HCT116 (cell line): ENCODE results near the gene FBXL17. TPM values are rescaled to one million over a fixed set of nuclear protein-coding genes. Genes with fewer than 3 reads are reported as not detected.

Experiments used
- ATAC-seq: fragments of 200-7000 bp; cut with Tn5 transposase; 2 replicates; pipeline ENCODE4 v1.9.1; 2020; ENCODE audit warnings: mild to moderate bottlenecking, moderate library complexity
- BruUV-seq: library from RNA; stranded (reverse); fragments of 400-500 nt; replicated peaks from 2 replicates; lab custom pipeline; 2021; lab: Mats Ljungman, UMichigan
- CTCF ChIA-PET: fragments of 300-600 bp; sonication (Branson Sonifier 250); formaldehyde crosslinking; loops from one replicate; lab custom pipeline; 2021; ENCODE audit warnings: antibody characterized with exemption; lab: Charles Lee
- POLR2A ChIA-PET: fragments of 300-600, 350-600 bp; sonication (Branson Sonifier 250); formaldehyde crosslinking; loops from one replicate; lab custom pipeline; 2021; ENCODE audit warnings: antibody characterized with exemption; lab: Charles Lee
- RAD21 ChIA-PET, 2 experiments: fragments of 300-600 bp; sonication (Branson Sonifier 250); formaldehyde crosslinking; loops; one replicate each; lab custom pipeline; 2023; ENCODE audit warnings: low total read pairs in 2 of 2; ENCODE audit not compliant: uncharacterized antibody in 2 of 2, unreplicated experiment in 2 of 2, low non-redundant PET in 1 of 2; lab: Charles Lee
- DNase-seq: peaks from one replicate; pipeline ENCODE4 v3.0.0-alpha.2; 2010; ENCODE audit warnings: low read depth, low spot score
- H2AFZ ChIP-seq: fragments of 200-600 bp; shearing (Covaris generic), sonication (generic); 2 replicates; pipeline ENCODE4 v1.6.1; 2017; ENCODE audit warnings: low read depth, mixed run types, mixed read lengths, antibody characterized with exemption, low read length; ENCODE audit not compliant: poor library complexity, severe bottlenecking
- H3K27ac ChIP-seq: 2 replicates; pipeline ENCODE4 v1.5.1; 2012; ENCODE audit warnings: low read depth, low read length
- H3K27me3 ChIP-seq: fragments of 200-600 bp; sonication (generic); 2 replicates; pipeline ENCODE4 v1.6.1; 2016; ENCODE audit warnings: mixed run types, low read length, mixed read lengths; ENCODE audit not compliant: insufficient read depth
- H3K36me3 ChIP-seq, 2 experiments: fragments of 200-500 bp in 1 of 2; fragments of 200-600 bp in 1 of 2; sonication (Bioruptor generic) in 1 of 2; sonication (generic) in 1 of 2; 2 replicates each; pipeline versions ENCODE4 v1.5.1 to v1.6.1; 2014 to 2016; ENCODE audit warnings: low read length in 2 of 2, inconsistent platforms in 1 of 2, mixed read lengths in 1 of 2, mixed run types in 1 of 2; ENCODE audit not compliant: insufficient read depth in 2 of 2, control insufficient read depth in 1 of 2
- H3K4me1 ChIP-seq, 2 experiments: fragments of 200-600 bp in 1 of 2; sonication (generic) in 1 of 2; 2 replicates each; pipeline versions ENCODE4 v1.5.1 to v1.6.1; 2012 to 2017; ENCODE audit warnings: low read length in 2 of 2, inconsistent platforms in 1 of 2, mild to moderate bottlenecking in 1 of 2, mixed read lengths in 1 of 2, mixed run types in 1 of 2, moderate library complexity in 1 of 2; ENCODE audit not compliant: insufficient read depth in 2 of 2, control insufficient read depth in 1 of 2
- H3K4me2 ChIP-seq: fragments of 200-600 bp; sonication (generic); 2 replicates; pipeline ENCODE4 v1.6.1; 2017; ENCODE audit warnings: mixed run types, low read length, mixed read lengths
- H3K4me3 ChIP-seq, 2 experiments: fragments of 200-600 bp in 1 of 2; sonication (generic) in 1 of 2; replicated peaks in 1 of 2; 2 replicates each; pipeline ENCODE4 v1.5.1; 2011 to 2016; ENCODE audit warnings: low read length in 2 of 2, control low read depth in 1 of 2, low read depth in 1 of 2, mild to moderate bottlenecking in 1 of 2, mixed read lengths in 1 of 2, mixed run types in 1 of 2
- H3K79me2 ChIP-seq: fragments of 200-600 bp; sonication (generic); 2 replicates; pipeline ENCODE4 v1.6.1; 2017; ENCODE audit warnings: mild to moderate bottlenecking, mixed run types, low read length, moderate library complexity, mixed read lengths; ENCODE audit not compliant: insufficient read depth
- H3K9ac ChIP-seq: fragments of 200-600 bp; sonication (generic); 2 replicates; pipeline ENCODE4 v1.6.1; 2016; ENCODE audit warnings: low read length, mixed read lengths
- H3K9me2 ChIP-seq: fragments of 200-600 bp; sonication (generic), shearing (Covaris generic); 2 replicates; pipeline ENCODE4 v1.6.1; 2017; ENCODE audit warnings: mixed run types, mild to moderate bottlenecking, moderate library complexity; ENCODE audit not compliant: insufficient read depth
- H3K9me3 ChIP-seq, 2 experiments: fragments of 200-500 bp in 1 of 2; fragments of 200-600 bp in 1 of 2; sonication (Bioruptor generic) in 1 of 2; sonication (generic) in 1 of 2; 2 replicates each; pipeline ENCODE4 v1.6.1; 2014 to 2017; ENCODE audit warnings: low read length in 2 of 2, mixed read lengths in 2 of 2, inconsistent platforms in 1 of 2, low read depth in 1 of 2, mild to moderate bottlenecking in 1 of 2, mixed run types in 1 of 2, moderate library complexity in 1 of 2; ENCODE audit not compliant: control insufficient read depth in 1 of 2, insufficient read depth in 1 of 2
- H4K20me1 ChIP-seq: fragments of 200-600 bp; sonication (generic), shearing (Covaris generic); 2 replicates; pipeline ENCODE4 v1.6.1; 2017; ENCODE audit warnings: mixed run types, mild to moderate bottlenecking, moderate library complexity; ENCODE audit not compliant: insufficient read depth
- CBX3 ChIP-seq: IDR thresholded peaks from 2 replicates; pipeline ENCODE4 v1.6.1; 2012; ENCODE audit warnings: low read depth
- CEBPB ChIP-seq: IDR thresholded peaks from 2 replicates; pipeline ENCODE4 v1.6.1; 2012; ENCODE audit warnings: low read depth
- CTCF ChIP-seq, 3 experiments: fragments of 200-600 bp in 1 of 3; sonication (generic) in 1 of 3; IDR thresholded peaks in 2 of 3; conservative IDR thresholded peaks in 1 of 3; 2 replicates each; pipeline ENCODE4 v1.5.1; 2012 to 2017; ENCODE audit warnings: low read depth in 2 of 3, low read length in 2 of 3, antibody characterized with exemption in 1 of 3, borderline replicate concordance in 1 of 3, control low read depth in 1 of 3, mild to moderate bottlenecking in 1 of 3, mixed read lengths in 1 of 3, mixed run types in 1 of 3, moderate library complexity in 1 of 3; ENCODE audit not compliant: insufficient read depth in 1 of 3
- EGR1 ChIP-seq: IDR thresholded peaks from 2 replicates; pipeline ENCODE4 v1.6.1; 2012; ENCODE audit warnings: low read depth
- ELF1 ChIP-seq: IDR thresholded peaks from 2 replicates; pipeline ENCODE4 v1.6.1; 2012; ENCODE audit warnings: low read depth, borderline replicate concordance
- EZH2phosphoT487 ChIP-seq: fragments of 200-600 bp; IDR thresholded peaks from 2 replicates; pipeline ENCODE4 v1.6.1; 2018; ENCODE audit warnings: antibody characterized with exemption, borderline replicate concordance
- FOSL1 ChIP-seq: IDR thresholded peaks from 2 replicates; pipeline ENCODE4 v1.6.1; 2012; ENCODE audit warnings: low read depth
- POLR2A ChIP-seq: IDR thresholded peaks from 2 replicates; pipeline ENCODE4 v1.7.0; 2011; ENCODE audit warnings: borderline replicate concordance; ENCODE audit not compliant: insufficient read depth, insufficient read length; ENCODE audit errors: extremely low read depth
- SP1 ChIP-seq: IDR thresholded peaks from 2 replicates; pipeline ENCODE4 v1.6.1; 2012; ENCODE audit warnings: low read depth
- YY1 ChIP-seq: IDR thresholded peaks from 2 replicates; pipeline ENCODE4 v1.6.1; 2011; ENCODE audit warnings: low read length, low read depth, moderate library complexity, mild to moderate bottlenecking; ENCODE audit not compliant: insufficient replicate concordance; ENCODE audit errors: extremely low read depth
- ZBTB33 ChIP-seq: IDR thresholded peaks from 2 replicates; pipeline ENCODE4 v1.6.1; 2011; ENCODE audit warnings: mild to moderate bottlenecking, low read length, moderate library complexity; ENCODE audit not compliant: insufficient replicate concordance; ENCODE audit errors: extremely low read depth
- ZFX ChIP-seq: fragments of 450-650 bp; IDR thresholded peaks from 2 replicates; pipeline ENCODE4 v1.6.1; 2017
- intact Hi-C: fragments of 100-400 bp; cut with micrococcal nuclease; formaldehyde crosslinking; loops from 2 replicates; pipeline ENCODE4 v1.10.0; 2022
- total RNA-seq: library from RNA; stranded (reverse); gene quantifications from one replicate; pipeline ENCODE4 v1.2.1, GENCODE V29; 2021; ENCODE audit not compliant: unreplicated experiment
- TF ChIP-seq, protein P1 (sequence below): IDR thresholded peaks from 2 replicates; pipeline ENCODE4 v1.6.1; 2012
- TF ChIP-seq, protein P2 (sequence below): IDR thresholded peaks from 2 replicates; pipeline ENCODE4 v1.6.1; 2012; ENCODE audit warnings: low read depth

FBXL17 gene
- total RNA-seq, 1 experiment from 2014 or later: 9.4 TPM

- Histone ChIP-seq H3K27me3 (no peaks in the 10 kb centered on the region), H2AFZ (no peak overlapping the region), H3K36me3 (no peaks in the 10 kb centered on the region), H3K79me2 (no peaks in the 10 kb centered on the region), H4K20me1 (no peaks in the 10 kb centered on the region), H3K27ac (no peak overlapping the region), H3K9me3 (no peaks in the 10 kb centered on the region), H3K4me3 (no peak overlapping the region), H3K9ac (no peak overlapping the region), H3K4me2 (no peak overlapping the region), H3K9me2 (no peaks in the 10 kb centered on the region), H3K4me1 (no peaks in the 10 kb centered on the region)
- no peak for TF ChIP-seq POLR2A
- TF ChIP-seq CBX3: no peak
- TF ChIP-seq CTCF (IDR thresholded peaks at IDR 0.05 in 2 of 3, conservative IDR thresholded peaks at IDR 0.05 in 1 of 3; ENCODE audit: borderline replicate concordance in 1 of 3, insufficient read depth in 1 of 3, low read depth in 2 of 3, low read length in 2 of 3): no peak
- TF ChIP-seq YY1: no peak
- TF ChIP-seq ZFX: no peak
- no peak for TF ChIP-seq FOSL1
- TF ChIP-seq, protein P1, sequence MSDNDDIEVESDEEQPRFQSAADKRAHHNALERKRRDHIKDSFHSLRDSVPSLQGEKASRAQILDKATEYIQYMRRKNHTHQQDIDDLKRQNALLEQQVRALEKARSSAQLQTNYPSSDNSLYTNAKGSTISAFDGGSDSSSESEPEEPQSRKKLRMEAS: no peak
- TF ChIP-seq ELF1: no peak
- no peak for TF ChIP-seq CEBPB
- TF ChIP-seq EGR1: no peak
- TF ChIP-seq EZH2phosphoT487: no peak
- TF ChIP-seq, protein P2, sequence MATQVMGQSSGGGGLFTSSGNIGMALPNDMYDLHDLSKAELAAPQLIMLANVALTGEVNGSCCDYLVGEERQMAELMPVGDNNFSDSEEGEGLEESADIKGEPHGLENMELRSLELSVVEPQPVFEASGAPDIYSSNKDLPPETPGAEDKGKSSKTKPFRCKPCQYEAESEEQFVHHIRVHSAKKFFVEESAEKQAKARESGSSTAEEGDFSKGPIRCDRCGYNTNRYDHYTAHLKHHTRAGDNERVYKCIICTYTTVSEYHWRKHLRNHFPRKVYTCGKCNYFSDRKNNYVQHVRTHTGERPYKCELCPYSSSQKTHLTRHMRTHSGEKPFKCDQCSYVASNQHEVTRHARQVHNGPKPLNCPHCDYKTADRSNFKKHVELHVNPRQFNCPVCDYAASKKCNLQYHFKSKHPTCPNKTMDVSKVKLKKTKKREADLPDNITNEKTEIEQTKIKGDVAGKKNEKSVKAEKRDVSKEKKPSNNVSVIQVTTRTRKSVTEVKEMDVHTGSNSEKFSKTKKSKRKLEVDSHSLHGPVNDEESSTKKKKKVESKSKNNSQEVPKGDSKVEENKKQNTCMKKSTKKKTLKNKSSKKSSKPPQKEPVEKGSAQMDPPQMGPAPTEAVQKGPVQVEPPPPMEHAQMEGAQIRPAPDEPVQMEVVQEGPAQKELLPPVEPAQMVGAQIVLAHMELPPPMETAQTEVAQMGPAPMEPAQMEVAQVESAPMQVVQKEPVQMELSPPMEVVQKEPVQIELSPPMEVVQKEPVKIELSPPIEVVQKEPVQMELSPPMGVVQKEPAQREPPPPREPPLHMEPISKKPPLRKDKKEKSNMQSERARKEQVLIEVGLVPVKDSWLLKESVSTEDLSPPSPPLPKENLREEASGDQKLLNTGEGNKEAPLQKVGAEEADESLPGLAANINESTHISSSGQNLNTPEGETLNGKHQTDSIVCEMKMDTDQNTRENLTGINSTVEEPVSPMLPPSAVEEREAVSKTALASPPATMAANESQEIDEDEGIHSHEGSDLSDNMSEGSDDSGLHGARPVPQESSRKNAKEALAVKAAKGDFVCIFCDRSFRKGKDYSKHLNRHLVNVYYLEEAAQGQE: no peak
- TF ChIP-seq SP1: no peak
- TF ChIP-seq ZBTB33: no peak
- BruUV-seq: no TSS peak
- DNase-seq (no peak), ATAC-seq (no peak)
- ChIA-PET CTCF (no interaction called here), POLR2A (no interaction called here), RAD21 (no interaction called here)
- intact Hi-C loops: no loop called here
These were observed 101.7 kb downstream of the FBXL17 start for GRCh38 chr5:108280248-108280647.
